AML-193 (cell line): Measurements from ENCODE around the gene ZBTB34.
A peak's percentile ranks its signal among the peaks of the same experiment; 100 is the strongest.

Source experiments
- DNase-seq, 2 experiments: peaks; one replicate each; lab custom pipeline; 2025; lab: John Stamatoyannopoulos, UW

Gene ZBTB34

GRCh38 chr9:126879288-126879687 is 18.8 kb downstream of the ZBTB34 start:
- no peak for DNase-seq

- DNase-seq, result no peak
These were observed 19.9 kb downstream of the ZBTB34 start for GRCh38 chr9:126880226-126880946.

GRCh38 chr9:126880947-126881332 is 20.5 kb downstream of the ZBTB34 start:
- DNase-seq, result no peak

GRCh38 chr9:126882746-126883145 is 22.3 kb downstream of the ZBTB34 start:
- no peak for DNase-seq

GRCh38 chr9:126883636-126884035 is 23.2 kb downstream of the ZBTB34 start:
- DNase-seq, result no peak

GRCh38 chr9:126885131-126885641 is 24.7 kb downstream of the ZBTB34 start:
- DNase-seq, result peak in 1 of 2 experiments; percentile 12

- no peak for DNase-seq
These were observed 25.8 kb downstream of the ZBTB34 start for GRCh38 chr9:126886034-126886822.

- DNase-seq, result no peak
These were observed 26.5 kb downstream of the ZBTB34 start for GRCh38 chr9:126886897-126887296.

GRCh38 chr9:126891676-126892075 is 31.2 kb downstream of the ZBTB34 start:
- no peak for DNase-seq

- no peak for DNase-seq
These were observed 32.6 kb downstream of the ZBTB34 start for GRCh38 chr9:126893079-126893478.

- no peak for DNase-seq
These were observed 33.7 kb downstream of the ZBTB34 start for GRCh38 chr9:126894052-126894603.

- DNase-seq, result no peak
These were observed 41.8 kb downstream of the ZBTB34 start for GRCh38 chr9:126902210-126902609.

- no peak for DNase-seq
These were observed 44.1 kb downstream of the ZBTB34 start for GRCh38 chr9:126904586-126904985.

GRCh38 chr9:126906091-126906490 is 45.7 kb downstream of the ZBTB34 start:
- DNase-seq, result no peak

- no peak for DNase-seq
These were observed 46.6 kb downstream of the ZBTB34 start for GRCh38 chr9:126907058-126907457.

GRCh38 chr9:126914458-126915280 is 54.2 kb downstream of the ZBTB34 start, which contains the start of gene RALGPS1:
Gene RALGPS1 (plus strand): TSS chr9:126914782. CDS start chr9:126962290, 47,508 bp downstream.
- peak; percentile 79 to 87 for DNase-seq

- no peak for DNase-seq
These were observed 54.9 kb downstream of the ZBTB34 start for GRCh38 chr9:126915281-126915816.

GRCh38 chr9:126915846-126916543 is 55.6 kb downstream of the ZBTB34 start:
- no peak for DNase-seq

GRCh38 chr9:126916909-126917308 is 56.5 kb downstream of the ZBTB34 start:
- DNase-seq, result peak in 1 of 2 experiments; percentile 19

- no peak for DNase-seq
These were observed 58.8 kb downstream of the ZBTB34 start for GRCh38 chr9:126919193-126919592.

GRCh38 chr9:126925876-126926275 is 65.4 kb downstream of the ZBTB34 start:
- no peak for DNase-seq
